Measurements from ENCODE around the gene HLA-DQA1. TPM values are rescaled to one million over a fixed set of nuclear protein-coding genes. Genes with fewer than 3 reads are reported as not detected.
A peak's percentile ranks its signal among the peaks of the same experiment; 100 is the strongest.
"Not testable (repeated sequence)": the region's sequence is repeated elsewhere in the genome, so short reads cannot be mapped to it uniquely, and the experiment has no call there.

The HLA-DQA1 gene
- total and polyA plus RNA-seq, 11 donors = 1.2 to 154 (median 13.3) TPM; not detected in 1

DNA sequence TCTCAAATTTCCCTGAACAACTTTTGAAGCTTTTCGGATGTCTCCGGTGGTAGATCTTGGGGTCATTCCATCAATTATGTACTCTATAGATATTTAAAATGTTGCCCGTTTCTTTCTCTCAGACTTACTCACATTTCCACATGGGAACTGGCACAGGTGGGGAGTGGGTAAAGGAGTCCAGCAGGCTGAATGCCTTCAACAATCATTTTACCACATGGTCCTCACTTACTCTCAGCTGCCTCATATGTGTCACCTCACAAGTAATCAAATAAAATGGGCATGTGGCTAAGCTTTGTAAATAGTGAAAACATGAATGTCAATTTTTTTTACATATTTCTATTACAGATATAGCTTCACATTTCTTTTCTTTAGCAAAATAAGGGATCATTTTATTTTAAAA lies 677 bp downstream of the HLA-DQA1 start:
- DNase-seq (no peak), ATAC-seq (no peak)
- intact Hi-C loops (cut with DNase I) = loop anchor here in 1 of 10 donors (1.0 kb wide), 1 partner anchor 28 kb away; the partner anchor contains the start of gene HLA-DQB1
- 57 to 91% (median 81%) methylated on average over 3 of the region's 3 CpGs for WGBS, 4 donors
- peak overlapping the region in 8 of 12 donors; percentile 22 to 47 (median 37) for H3K4me3 ChIP-seq
- peak overlapping the region in 4 of 12 donors; percentile 37 to 63 (median 44) for H3K27ac ChIP-seq
- H3K9me3 ChIP-seq = no peaks in the 10 kb centered on the region
- peaks cover 0 to 5% (median 0%) of the 10 kb centered on the region in 9 donors for H3K27me3 ChIP-seq
- H3K36me3 ChIP-seq = no peaks in the 10 kb centered on the region
- TF ChIP-seq CTCF (IDR thresholded peaks at IDR 0.05) (no peak), POLR2A (IDR thresholded peaks at IDR 0.05) (no peak)
- H3K4me1 ChIP-seq = no peaks in the 10 kb centered on the region

- Histone ChIP-seq H3K36me3 (no peaks in the 10 kb centered on the region), H3K4me3 (peak overlapping the region in 2 of 12 donors; percentile 9 to 47), H3K4me1 (no peaks in the 10 kb centered on the region), H3K9me3 (no peaks in the 10 kb centered on the region), H3K27me3 (peaks cover 0 to 5% (median 0%) of the 10 kb centered on the region in 9 donors), H3K27ac (no peak overlapping the region)
- TF ChIP-seq POLR2A (IDR thresholded peaks at IDR 0.05) = no peak
- TF ChIP-seq CTCF (IDR thresholded peaks at IDR 0.05) = no peak
- intact Hi-C loops (cut with DNase I) = no loop called here
- DNase-seq (no peak), ATAC-seq (no peak)
- WGBS, 4 donors = 30 to 77% (median 71%) methylated on average over 6 to 9 of the region's 9 CpGs
Observed at GRCh38 chr6:32638532-32639219, 1.5 kb downstream of the HLA-DQA1 start.

- ATAC-seq (no peak), DNase-seq (no peak)
- no peak overlapping the region for H3K27ac ChIP-seq
- H3K4me3 ChIP-seq = no peak overlapping the region
- H3K27me3 ChIP-seq = no peaks in the 10 kb centered on the region
- H3K4me1 ChIP-seq = no peaks in the 10 kb centered on the region
- no peaks in the 10 kb centered on the region for H3K9me3 ChIP-seq
- no peak for TF ChIP-seq CTCF (IDR thresholded peaks at IDR 0.05)
- no peak for TF ChIP-seq POLR2A (IDR thresholded peaks at IDR 0.05)
- H3K36me3 ChIP-seq = no peaks in the 10 kb centered on the region
- 9 to 81% (median 68%) methylated on average over 7 to 8 of the region's 8 CpGs for WGBS, 4 donors
- intact Hi-C loops (cut with DNase I) = loop anchor here in 1 of 10 donors (5.0 kb wide), 1 partner anchor 108 kb away; no protein-coding TSS in a partner anchor
Observed at GRCh38 chr6:32639440-32640394, 2.5 kb downstream of the HLA-DQA1 start.

GRCh38 chr6:32641122-32641521 lies 3.9 kb downstream of the HLA-DQA1 start:
- no peaks in the 10 kb centered on the region for H3K9me3 ChIP-seq
- 40 to 86% (median 68%) methylated on average over 6 of the region's 6 CpGs for WGBS, 4 donors
- TF ChIP-seq POLR2A (IDR thresholded peaks at IDR 0.05) (no peak), CTCF (IDR thresholded peaks at IDR 0.05) (no peak)
- no peak overlapping the region for H3K27ac ChIP-seq
- no peak overlapping the region for H3K4me3 ChIP-seq
- ATAC-seq (no peak), DNase-seq (no peak)
- intact Hi-C loops (cut with DNase I) = loop anchor here in 1 of 10 donors (5.0 kb wide), 1 partner anchor 106 kb away; no protein-coding TSS in a partner anchor
- no peaks in the 10 kb centered on the region for H3K27me3 ChIP-seq
- no peaks in the 10 kb centered on the region for H3K36me3 ChIP-seq
- no peaks in the 10 kb centered on the region for H3K4me1 ChIP-seq

DNA sequence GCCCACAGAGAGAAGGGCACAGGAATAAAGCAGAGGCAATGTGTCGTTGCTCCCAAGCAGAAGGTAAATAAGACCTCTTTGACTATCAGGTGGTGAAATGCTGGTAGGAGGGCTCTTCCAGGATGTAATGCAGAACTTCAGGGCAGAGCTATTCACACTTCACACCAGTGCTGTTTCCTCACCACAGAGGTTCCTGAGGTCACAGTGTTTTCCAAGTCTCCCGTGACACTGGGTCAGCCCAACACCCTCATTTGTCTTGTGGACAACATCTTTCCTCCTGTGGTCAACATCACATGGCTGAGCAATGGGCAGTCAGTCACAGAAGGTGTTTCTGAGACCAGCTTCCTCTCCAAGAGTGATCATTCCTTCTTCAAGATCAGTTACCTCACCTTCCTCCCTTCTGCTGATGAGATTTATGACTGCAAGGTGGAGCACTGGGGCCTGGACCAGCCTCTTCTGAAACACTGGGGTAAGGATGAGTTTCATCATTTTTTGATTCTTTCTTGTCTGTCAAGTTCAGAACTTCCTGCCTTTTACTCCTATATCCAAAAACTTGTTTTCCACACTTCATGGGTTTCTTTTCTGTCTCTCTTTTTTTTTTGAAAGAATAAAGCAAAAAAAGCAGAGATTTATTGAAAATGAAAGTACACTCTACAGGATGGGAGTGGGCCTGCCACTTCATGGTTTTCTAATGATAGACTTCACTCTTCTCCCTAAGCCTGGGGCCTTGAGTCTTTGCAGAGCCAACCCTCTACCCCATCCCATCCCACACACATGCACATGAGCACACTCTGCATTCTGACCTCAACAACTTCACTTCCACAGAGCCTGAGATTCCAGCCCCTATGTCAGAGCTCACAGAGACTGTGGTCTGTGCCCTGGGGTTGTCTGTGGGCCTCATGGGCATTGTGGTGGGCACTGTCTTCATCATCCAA lies 4.8 kb downstream of the HLA-DQA1 start:
- 49 to 91% (median 60%) methylated on average over 1 to 2 of the region's 2 CpGs for WGBS, 4 donors
- H3K9me3 ChIP-seq, H3K4me3 ChIP-seq, DNase-seq, H3K27ac ChIP-seq, ATAC-seq, H3K4me1 ChIP-seq, H3K36me3 ChIP-seq, H3K27me3 ChIP-seq: not testable (repeated sequence)
- intact Hi-C loops (cut with DNase I) = loop anchor here in 1 of 10 donors (5.0 kb wide), 1 partner anchor 105 kb away; no protein-coding TSS in a partner anchor
